IPS-NIHi7 (cell line): ENCODE data around the gene NOS2.
"Not testable (repeated sequence)": the region's sequence is repeated elsewhere in the genome, so short reads cannot be mapped to it uniquely, and the experiment has no call there.

Experiments used
- DNase-seq: peaks from one replicate; pipeline ENCODE4 v3.0.0; 2012; ENCODE audit warnings: mixed read lengths; ENCODE audit errors: extremely low spot score

The NOS2 gene

GRCh38 chr17:27800522-27800921, at the start of gene NOS2:
Gene NOS2 (minus strand): TSS chr17:27800529. CDS start chr17:27798809, 1,720 bp downstream.
- DNase-seq: no peak

GRCh38 chr17:27849474-27850185, 49.3 kb upstream of the NOS2 start:
- DNase-seq: no peak

- no peak for DNase-seq
Measured at GRCh38 chr17:27848931-27849330, 48.6 kb upstream of the NOS2 start.

GRCh38 chr17:27846808-27847307, 46.5 kb upstream of the NOS2 start:
- DNase-seq: not testable (repeated sequence)

- DNase-seq: no peak
Measured at GRCh38 chr17:27846042-27846655, 45.8 kb upstream of the NOS2 start.

- no peak for DNase-seq
Measured at GRCh38 chr17:27845264-27846041, 45.1 kb upstream of the NOS2 start.

- DNase-seq: no peak
Measured at GRCh38 chr17:27840688-27841087, 40.4 kb upstream of the NOS2 start.

GRCh38 chr17:27840406-27840678, 40.0 kb upstream of the NOS2 start:
- not testable (repeated sequence) for DNase-seq

- not testable (repeated sequence) for DNase-seq
Measured at GRCh38 chr17:27839571-27840405, 39.5 kb upstream of the NOS2 start.

GRCh38 chr17:27838607-27839006, 38.3 kb upstream of the NOS2 start:
- DNase-seq: not testable (repeated sequence)

- not testable (repeated sequence) for DNase-seq
Measured at GRCh38 chr17:27837769-27838168, 37.4 kb upstream of the NOS2 start.

GRCh38 chr17:27836651-27837050, 36.3 kb upstream of the NOS2 start:
- no peak for DNase-seq

GRCh38 chr17:27834571-27834970, 34.2 kb upstream of the NOS2 start:
- DNase-seq: no peak

- DNase-seq: no peak
Measured at GRCh38 chr17:27832831-27833230, 32.5 kb upstream of the NOS2 start.

GRCh38 chr17:27829888-27830287, 29.6 kb upstream of the NOS2 start:
- DNase-seq: not testable (repeated sequence)

GRCh38 chr17:27829143-27829711, 28.9 kb upstream of the NOS2 start:
- DNase-seq: not testable (repeated sequence)

- DNase-seq: no peak
Measured at GRCh38 chr17:27825459-27825858, 25.1 kb upstream of the NOS2 start.

GRCh38 chr17:27824745-27825144, 24.4 kb upstream of the NOS2 start:
- no peak for DNase-seq

- DNase-seq: no peak
Measured at GRCh38 chr17:27824176-27824715, 23.9 kb upstream of the NOS2 start.

- not testable (repeated sequence) for DNase-seq
Measured at GRCh38 chr17:27822108-27822507, 21.8 kb upstream of the NOS2 start.

GRCh38 chr17:27821318-27821717, 21.0 kb upstream of the NOS2 start:
- DNase-seq: no peak
